WERI-Rb-1 (cell line): ENCODE data around the gene SLC11A2.
"Not testable (repeated sequence)": the region's sequence is repeated elsewhere in the genome, so short reads cannot be mapped to it uniquely, and the experiment has no call there.

Source experiments
- DNase-seq: peaks from one replicate; pipeline ENCODE4 v3.0.0-alpha.2; 2020
- H3K27ac ChIP-seq: fragments of 250-450 bp; sonication (Bioruptor Pico); 2 replicates; pipeline ENCODE4 v1.5.1; 2020; ENCODE audit warnings: mild to moderate bottlenecking, moderate library complexity
- H3K27me3 ChIP-seq: fragments of 250-450 bp; sonication (Bioruptor Pico); 2 replicates; pipeline ENCODE4 v1.5.1; 2021; ENCODE audit warnings: mild to moderate bottlenecking, low read depth, moderate library complexity; ENCODE audit not compliant: insufficient read depth, severe bottlenecking
- H3K36me3 ChIP-seq: fragments of 250-450 bp; sonication (Bioruptor Pico); 2 replicates; pipeline ENCODE4 v1.5.1; 2020; ENCODE audit warnings: mild to moderate bottlenecking, moderate library complexity
- H3K4me3 ChIP-seq: 2 replicates; pipeline ENCODE4 v1.5.1; 2011; ENCODE audit warnings: low read depth, mild to moderate bottlenecking, control low read depth, low read length
- H3K9me3 ChIP-seq: fragments of 250-450 bp; sonication (Bioruptor Pico); 2 replicates; pipeline ENCODE4 v1.5.1; 2021; ENCODE audit warnings: mild to moderate bottlenecking, moderate library complexity; ENCODE audit not compliant: severe bottlenecking
- CTCF ChIP-seq: IDR thresholded peaks from 2 replicates; pipeline ENCODE4 v1.5.1; 2011; ENCODE audit warnings: low read depth, mild to moderate bottlenecking, control low read depth, inconsistent platforms, low read length

SLC11A2 gene

DNA sequence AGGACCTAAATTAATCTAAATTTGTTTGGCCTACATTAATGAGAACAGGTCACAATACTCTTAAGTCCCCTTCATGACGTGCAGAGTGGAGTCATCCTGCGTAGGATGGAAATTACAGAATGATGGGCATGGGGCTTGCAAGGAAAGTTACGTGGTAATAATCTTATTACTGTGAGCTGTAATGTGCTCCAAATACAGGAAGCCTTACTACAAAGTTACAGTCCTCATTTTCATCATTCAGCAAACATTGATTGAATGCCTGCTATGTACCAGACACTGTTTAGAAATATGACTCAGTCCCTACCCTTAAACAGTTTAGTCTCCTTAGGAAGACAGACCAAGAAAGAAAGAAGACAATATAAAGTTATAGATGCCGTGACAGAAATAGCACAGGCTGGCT is 64.5 kb downstream of the SLC11A2 start:
- TF ChIP-seq CTCF: no peak
- no peaks in the 10 kb centered on the region for H3K27me3 ChIP-seq
- H3K9me3 ChIP-seq: no peaks in the 10 kb centered on the region
- no peak overlapping the region for H3K4me3 ChIP-seq
- H3K27ac ChIP-seq: no peak overlapping the region
- no peaks in the 10 kb centered on the region for H3K36me3 ChIP-seq
- no peak for DNase-seq

DNA sequence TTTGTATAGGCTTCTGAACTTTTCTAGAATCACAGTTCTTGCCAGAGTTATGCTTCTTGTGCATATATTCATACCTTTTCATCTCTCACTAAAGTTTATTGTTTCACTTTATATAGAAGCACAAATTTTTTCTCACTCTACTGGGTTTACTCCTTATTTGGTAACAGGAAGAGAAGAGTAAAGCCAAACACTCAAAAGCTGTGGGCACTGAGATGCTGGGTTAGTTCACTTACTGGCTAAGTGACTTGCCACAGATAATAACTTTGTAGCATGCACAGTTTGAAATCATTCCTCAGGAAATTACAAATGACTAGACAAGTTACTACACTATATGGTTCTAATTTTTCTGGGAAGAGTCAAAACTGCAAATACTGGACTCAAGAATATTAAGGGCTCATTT is 66.1 kb downstream of the SLC11A2 start:
- Histone ChIP-seq H3K27me3 (no peaks in the 10 kb centered on the region), H3K4me3 (no peak overlapping the region), H3K9me3 (no peaks in the 10 kb centered on the region), H3K27ac (no peak overlapping the region), H3K36me3 (no peaks in the 10 kb centered on the region)
- TF ChIP-seq CTCF: no peak
- DNase-seq: no peak

- no peaks in the 10 kb centered on the region for H3K9me3 ChIP-seq
- no peak for DNase-seq
- TF ChIP-seq CTCF: no peak
- no peaks in the 10 kb centered on the region for H3K27me3 ChIP-seq
- H3K36me3 ChIP-seq: no peaks in the 10 kb centered on the region
- H3K27ac ChIP-seq: no peak overlapping the region
- H3K4me3 ChIP-seq: no peak overlapping the region
These were observed 70.5 kb downstream of the SLC11A2 start for GRCh38 chr12:50955697-50956096.

- TF ChIP-seq CTCF: no peak
- Histone ChIP-seq H3K27ac (no peak overlapping the region), H3K36me3 (no peaks in the 10 kb centered on the region), H3K4me3 (no peak overlapping the region), H3K9me3 (no peaks in the 10 kb centered on the region), H3K27me3 (no peaks in the 10 kb centered on the region)
- DNase-seq: no peak
These were observed 70.9 kb downstream of the SLC11A2 start for GRCh38 chr12:50955288-50955687.

DNA sequence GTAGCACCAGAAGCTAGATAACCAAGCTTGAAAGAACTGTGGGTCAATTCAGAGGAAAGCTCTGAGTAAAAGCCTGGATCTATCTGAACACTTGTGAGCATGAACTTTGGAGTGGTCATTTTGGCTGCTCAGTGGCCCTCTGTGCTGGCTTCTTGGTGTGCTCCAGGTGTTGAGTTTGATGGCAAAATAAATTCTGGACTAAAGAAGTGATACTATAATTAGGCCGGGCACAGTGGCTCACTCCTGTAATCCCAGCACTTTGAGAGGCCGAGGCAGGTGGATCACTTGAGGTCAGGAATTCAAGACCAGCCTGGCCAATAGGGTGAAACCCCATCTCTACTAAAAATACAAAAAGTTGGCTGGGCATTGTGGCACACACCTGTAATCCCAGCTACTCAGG is 71.4 kb downstream of the SLC11A2 start:
- not testable (repeated sequence) for H3K27me3 ChIP-seq, DNase-seq, H3K4me3 ChIP-seq, H3K36me3 ChIP-seq, H3K9me3 ChIP-seq, H3K27ac ChIP-seq

- H3K36me3 ChIP-seq: no peaks in the 10 kb centered on the region
- H3K27ac ChIP-seq: no peak overlapping the region
- H3K27me3 ChIP-seq: no peaks in the 10 kb centered on the region
- DNase-seq: no peak
- no peak overlapping the region for H3K4me3 ChIP-seq
- no peaks in the 10 kb centered on the region for H3K9me3 ChIP-seq
- no peak for TF ChIP-seq CTCF
These were observed 73.1 kb downstream of the SLC11A2 start for GRCh38 chr12:50953047-50953446.
